GM18861 (cell line): Measurements from ENCODE around the gene TRA2A.

Source experiments
- ATAC-seq: cut with Tn5 transposase; IDR thresholded peaks from one replicate; pipeline ENCODE4 v1.9.1; 2021; ENCODE audit not compliant: unreplicated experiment

The TRA2A gene

GRCh38 chr7:23471106-23471859, 60.5 kb downstream of the TRA2A start:
- ATAC-seq = peak; percentile 25

- ATAC-seq = no peak
Observed at GRCh38 chr7:23470330-23471105, 61.3 kb downstream of the TRA2A start, which contains the start of gene IGF2BP3. TSS of gene IGF2BP3 (minus strand) at chr7:23470491. CDS start at chr7:23470110, 381 bp downstream.

GRCh38 chr7:23469961-23470250, 61.9 kb downstream of the TRA2A start:
- ATAC-seq = no peak

- ATAC-seq = no peak
Observed at GRCh38 chr7:23469150-23469960, 62.4 kb downstream of the TRA2A start.

- ATAC-seq = no peak
Observed at GRCh38 chr7:23468526-23469149, 63.1 kb downstream of the TRA2A start.

GRCh38 chr7:23467806-23468525, 63.8 kb downstream of the TRA2A start:
- ATAC-seq = no peak

GRCh38 chr7:23467291-23467805, 64.4 kb downstream of the TRA2A start:
- ATAC-seq = no peak

- no peak for ATAC-seq
Observed at GRCh38 chr7:23462846-23463245, 68.9 kb downstream of the TRA2A start.

GRCh38 chr7:23458044-23458443, 73.7 kb downstream of the TRA2A start:
- no peak for ATAC-seq

GRCh38 chr7:23456093-23456492, 75.7 kb downstream of the TRA2A start:
- no peak for ATAC-seq

- no peak for ATAC-seq
Observed at GRCh38 chr7:23454881-23455526, 76.8 kb downstream of the TRA2A start.
